SIG-M5 treated with dmso at 0.1 percent for 504 hours (cell line): ENCODE data around the gene RBMS1.

Experiments
- DNase-seq: peaks from one replicate; lab custom pipeline; 2025; ENCODE audit not compliant: unreplicated experiment; lab: John Stamatoyannopoulos, UW

RBMS1 gene

GRCh38 chr2:160310118-160310828, 183.3 kb downstream of the RBMS1 start:
- no peak for DNase-seq

DNA sequence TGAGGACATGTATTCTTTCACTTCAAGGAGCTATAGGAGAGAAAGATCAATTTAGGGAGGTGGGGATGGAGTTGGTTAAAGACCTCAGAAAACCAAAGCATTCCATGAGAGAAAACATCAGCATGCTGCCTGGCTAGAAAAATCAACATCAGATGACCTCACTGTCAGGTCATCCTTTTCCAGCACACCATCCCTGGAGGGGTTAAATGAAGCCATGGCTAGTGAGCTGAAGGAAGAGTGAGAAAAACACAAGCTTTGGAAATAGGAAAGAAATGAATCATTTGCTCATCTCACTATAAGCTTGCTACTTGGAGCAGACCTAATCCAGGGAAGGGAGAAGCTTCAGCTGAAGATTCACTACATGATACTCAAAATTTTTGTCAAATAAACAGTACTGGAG, 184.0 kb downstream of the RBMS1 start:
- DNase-seq: no peak

DNA sequence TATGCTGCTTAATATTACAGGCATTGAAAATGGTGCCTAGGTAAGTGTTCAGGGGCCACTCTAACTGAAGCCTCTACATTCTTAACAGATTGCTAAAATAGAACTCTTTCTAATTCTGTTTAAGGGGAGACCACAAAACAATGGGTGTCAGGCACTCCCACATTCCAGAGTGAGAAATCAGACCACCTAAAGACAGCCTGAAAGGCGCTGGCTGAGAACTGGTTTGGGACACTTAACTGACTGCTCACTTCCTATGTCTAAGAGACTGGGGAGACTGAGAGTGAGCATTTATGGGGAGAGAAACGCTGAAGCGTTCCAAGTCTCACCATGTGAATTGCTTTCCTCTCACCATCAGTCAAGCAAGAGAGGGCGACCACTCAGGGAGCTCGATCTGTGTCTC, 184.7 kb downstream of the RBMS1 start:
- DNase-seq: no peak

- DNase-seq: no peak
Measured at GRCh38 chr2:160308476-160308875, 185.1 kb downstream of the RBMS1 start.

GRCh38 chr2:160306985-160307384, 186.6 kb downstream of the RBMS1 start:
- DNase-seq: no peak

- DNase-seq: no peak
Measured at GRCh38 chr2:160305081-160305750, 188.4 kb downstream of the RBMS1 start.

- DNase-seq: no peak
Measured at GRCh38 chr2:160303527-160303926, 190.1 kb downstream of the RBMS1 start.

- no peak for DNase-seq
Measured at GRCh38 chr2:160303076-160303475, 190.5 kb downstream of the RBMS1 start.

GRCh38 chr2:160301420-160301819, 192.2 kb downstream of the RBMS1 start:
- DNase-seq: no peak

- DNase-seq: no peak
Measured at GRCh38 chr2:160300203-160300602, 193.4 kb downstream of the RBMS1 start.

GRCh38 chr2:160299540-160299939, 194.1 kb downstream of the RBMS1 start:
- DNase-seq: no peak

DNA sequence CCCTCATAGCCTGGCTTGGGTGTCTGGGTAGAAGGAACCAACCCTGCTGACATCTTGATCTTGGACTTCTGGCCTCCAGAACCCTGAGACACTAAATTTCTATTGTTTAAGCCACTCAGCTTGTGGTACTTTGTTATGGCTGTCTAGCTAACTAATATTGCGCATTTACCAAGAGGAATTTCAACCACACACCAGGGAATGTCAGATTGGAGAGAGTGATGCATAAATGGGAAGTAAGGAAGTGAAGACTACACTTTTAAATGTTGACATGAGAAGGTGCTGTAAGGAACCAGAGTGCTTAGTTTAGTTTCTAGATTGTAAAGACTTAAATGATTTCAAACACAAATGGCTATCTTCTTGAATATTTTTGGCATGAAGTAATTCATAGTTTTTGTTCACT, 194.6 kb downstream of the RBMS1 start:
- DNase-seq: no peak

GRCh38 chr2:160295519-160296207, 197.9 kb downstream of the RBMS1 start:
- no peak for DNase-seq

DNA sequence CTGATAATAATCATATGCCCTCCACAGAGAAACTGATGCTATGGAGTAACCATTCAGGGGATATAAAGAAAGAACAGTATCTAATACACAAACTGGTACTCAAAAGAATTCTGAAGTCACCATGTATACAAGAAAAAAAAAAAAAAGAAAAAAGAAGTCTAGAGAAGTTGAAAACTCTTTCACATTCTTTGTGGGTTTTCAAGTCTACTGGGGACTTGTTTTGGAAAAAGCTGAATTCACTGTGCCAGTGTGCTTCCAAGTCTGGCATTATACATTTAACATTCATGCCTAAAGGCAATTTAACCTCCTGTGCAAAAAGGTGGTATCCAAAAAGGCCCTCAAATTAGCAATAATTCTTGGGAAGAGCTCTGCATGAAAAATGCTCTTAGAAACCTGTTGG, 198.7 kb downstream of the RBMS1 start:
- no peak for DNase-seq

DNA sequence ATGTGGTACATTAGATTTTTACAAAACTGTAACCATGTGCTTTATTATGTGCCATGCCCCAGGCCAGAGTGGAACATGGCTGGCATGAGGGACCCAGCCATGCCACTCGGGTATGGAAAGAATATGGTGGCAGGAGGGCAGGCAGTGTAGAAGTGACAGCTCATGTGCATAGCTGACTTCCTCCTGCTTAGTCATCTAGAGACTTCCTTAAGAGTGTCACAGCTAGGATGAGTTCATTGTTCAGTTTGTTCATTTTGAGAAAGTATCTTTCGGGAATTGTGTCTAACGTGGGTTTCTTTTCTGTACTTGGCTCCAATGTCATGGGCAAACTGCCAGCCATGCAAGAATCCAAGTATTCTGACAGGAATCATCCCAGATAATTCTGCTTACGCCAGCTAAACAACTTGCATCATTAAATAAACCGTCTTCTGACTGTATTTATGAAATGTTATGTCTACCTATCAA, 199.2 kb downstream of the RBMS1 start:
- DNase-seq: peak; percentile 24

- no peak for DNase-seq
Measured at GRCh38 chr2:160293391-160294091, 200.1 kb downstream of the RBMS1 start.

DNA sequence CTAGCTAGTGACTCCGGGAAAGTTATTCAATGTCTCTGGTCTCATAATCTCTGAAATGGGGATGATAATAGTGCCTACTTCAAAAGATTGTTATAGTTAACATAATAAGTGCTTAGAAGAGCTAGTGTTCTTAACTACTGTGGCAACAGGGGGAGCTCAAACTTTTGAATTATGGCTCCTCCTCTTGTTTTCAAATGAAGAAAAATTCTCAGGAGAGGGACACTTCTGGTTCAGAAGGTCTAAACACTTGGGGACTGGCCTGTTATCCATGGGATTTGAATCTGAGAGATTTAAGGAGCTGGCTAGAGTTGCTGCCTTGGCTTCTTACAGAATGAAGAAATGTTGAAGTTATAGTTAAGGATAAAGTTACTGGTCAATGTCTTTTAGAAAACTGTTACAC, 201.4 kb downstream of the RBMS1 start:
- DNase-seq: no peak

- no peak for DNase-seq
Measured at GRCh38 chr2:160291382-160291781, 202.2 kb downstream of the RBMS1 start.

GRCh38 chr2:160290598-160290997, 203.0 kb downstream of the RBMS1 start:
- DNase-seq: no peak

DNA sequence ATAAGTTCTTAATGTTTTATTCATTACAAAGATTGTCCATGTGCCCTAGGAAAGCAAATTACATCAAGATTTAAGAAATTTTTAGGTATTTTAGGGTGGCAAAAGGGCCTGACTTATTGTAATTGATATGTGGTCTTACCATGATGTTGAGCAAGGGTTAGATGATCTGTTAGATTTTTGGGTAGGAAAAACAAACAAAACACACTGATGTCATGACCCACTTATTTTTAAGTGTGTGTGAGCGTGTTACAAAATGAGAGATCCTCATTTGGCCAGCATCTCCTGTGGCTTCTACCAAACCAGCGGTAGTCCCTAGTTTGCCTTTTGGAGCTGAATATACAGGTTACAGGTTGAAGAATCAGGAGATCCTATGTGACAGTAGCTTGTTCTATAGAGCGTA, 203.8 kb downstream of the RBMS1 start:
- DNase-seq: no peak

DNA sequence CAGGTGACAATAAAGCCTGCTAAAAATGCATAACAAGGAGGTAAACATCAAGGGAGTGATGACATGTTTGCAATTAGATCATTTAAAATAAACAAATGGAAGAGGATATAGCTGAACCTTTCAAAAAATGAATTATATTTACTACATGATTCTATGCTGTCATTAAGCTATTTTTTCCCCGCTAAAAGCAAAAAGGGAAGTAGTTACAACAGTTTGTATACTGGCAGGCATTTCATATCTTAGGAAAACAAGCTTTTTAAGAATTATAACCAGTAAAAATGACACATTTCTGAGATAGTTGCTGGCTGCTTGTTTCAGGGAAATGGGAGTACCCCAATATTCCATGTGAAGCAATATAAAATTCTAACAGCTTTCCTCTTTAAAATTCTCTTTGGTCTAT, 204.5 kb downstream of the RBMS1 start:
- no peak for DNase-seq

DNA sequence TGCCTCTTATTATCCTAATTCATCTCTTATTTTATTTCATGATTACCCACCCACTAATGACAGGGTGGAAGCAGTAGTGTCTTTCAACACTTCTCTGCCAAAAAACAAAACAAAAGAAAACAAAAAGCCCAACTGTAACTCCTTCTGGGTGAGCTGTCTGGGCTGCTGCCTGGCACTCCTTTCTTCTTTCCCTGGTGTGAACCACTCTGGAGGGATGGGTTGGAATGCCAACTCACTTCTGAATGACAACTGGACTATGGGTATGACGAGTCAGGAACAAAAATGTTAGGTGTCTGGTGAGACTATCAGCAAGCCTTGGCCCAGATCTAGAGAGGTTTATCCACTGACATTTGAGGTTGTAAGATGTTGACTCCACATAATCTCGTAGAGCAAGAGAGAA, 205.3 kb downstream of the RBMS1 start:
- no peak for DNase-seq
